ENCODE measurements around the gene CDK12.

DNA sequence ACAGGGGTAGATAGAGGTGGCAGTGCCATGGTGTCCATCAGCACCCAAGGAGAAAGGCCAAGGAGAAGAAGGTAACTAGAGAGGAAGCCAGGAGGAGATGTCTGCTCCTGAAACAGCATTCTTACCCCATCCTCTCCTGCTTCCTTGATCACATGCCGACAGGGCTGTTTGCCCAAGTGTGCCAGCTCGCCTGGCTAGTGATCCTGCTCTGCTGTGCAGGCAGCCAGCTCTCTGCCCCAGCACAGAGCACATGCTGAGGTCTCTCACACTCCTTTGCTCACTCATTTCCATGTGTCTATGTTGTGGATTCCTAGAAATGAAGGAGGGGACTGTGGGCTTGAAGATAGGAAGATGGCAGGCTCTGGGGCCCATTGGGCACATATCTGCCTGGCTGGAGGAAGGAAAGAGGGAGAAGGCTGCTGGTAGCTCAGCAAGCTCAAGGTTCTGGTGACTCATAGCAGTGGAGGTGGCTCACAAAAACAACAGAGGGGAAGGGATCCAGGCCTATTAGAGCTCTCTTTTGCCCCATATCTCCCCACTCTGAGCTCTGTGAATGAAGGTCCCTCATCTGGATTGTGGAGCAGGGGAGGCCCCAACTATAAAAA, 92.2 kb downstream of the CDK12 start:
- TF ChIP-seq, protein P1, sequence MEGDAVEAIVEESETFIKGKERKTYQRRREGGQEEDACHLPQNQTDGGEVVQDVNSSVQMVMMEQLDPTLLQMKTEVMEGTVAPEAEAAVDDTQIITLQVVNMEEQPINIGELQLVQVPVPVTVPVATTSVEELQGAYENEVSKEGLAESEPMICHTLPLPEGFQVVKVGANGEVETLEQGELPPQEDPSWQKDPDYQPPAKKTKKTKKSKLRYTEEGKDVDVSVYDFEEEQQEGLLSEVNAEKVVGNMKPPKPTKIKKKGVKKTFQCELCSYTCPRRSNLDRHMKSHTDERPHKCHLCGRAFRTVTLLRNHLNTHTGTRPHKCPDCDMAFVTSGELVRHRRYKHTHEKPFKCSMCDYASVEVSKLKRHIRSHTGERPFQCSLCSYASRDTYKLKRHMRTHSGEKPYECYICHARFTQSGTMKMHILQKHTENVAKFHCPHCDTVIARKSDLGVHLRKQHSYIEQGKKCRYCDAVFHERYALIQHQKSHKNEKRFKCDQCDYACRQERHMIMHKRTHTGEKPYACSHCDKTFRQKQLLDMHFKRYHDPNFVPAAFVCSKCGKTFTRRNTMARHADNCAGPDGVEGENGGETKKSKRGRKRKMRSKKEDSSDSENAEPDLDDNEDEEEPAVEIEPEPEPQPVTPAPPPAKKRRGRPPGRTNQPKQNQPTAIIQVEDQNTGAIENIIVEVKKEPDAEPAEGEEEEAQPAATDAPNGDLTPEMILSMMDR (IDR thresholded peaks at IDR 0.05; ENCODE audit: low read depth, low read length, poor library complexity, severe bottlenecking): no peak
- no peak for TF ChIP-seq EZH2phosphoT487 (IDR thresholded peaks at IDR 0.05; ENCODE audit: borderline replicate concordance, low read length)
